Neural cell (in vitro differentiated cells): ENCODE data around the gene DENND1A. TPM values are rescaled to one million over a fixed set of nuclear protein-coding genes. Genes with fewer than 3 reads are reported as not detected.

Source experiments
- H2AFZ ChIP-seq: fragments of 200-600, 300-800 bp; sonication (generic), shearing (Covaris generic); 2 replicates; pipeline ENCODE4 v1.6.0; 2014; ENCODE audit warnings: low read depth, mild to moderate bottlenecking, antibody characterized with exemption, low read length, moderate library complexity
- H3F3A ChIP-seq: fragments of 200-600 bp; shearing (Covaris generic); 2 replicates; pipeline ENCODE4 v1.6.1; 2016; ENCODE audit warnings: mild to moderate bottlenecking, moderate library complexity, mixed read lengths, antibody characterized with exemption, low read length; ENCODE audit not compliant: insufficient read depth, poor library complexity, severe bottlenecking
- H3K27ac ChIP-seq: fragments of 200-600, 300-800 bp; sonication (generic), shearing (Covaris generic); 2 replicates; pipeline ENCODE4 v1.5.1; 2014; ENCODE audit warnings: mild to moderate bottlenecking, low read length, moderate library complexity
- H3K27me3 ChIP-seq: fragments of 300-800, 200-600 bp; sonication (generic), shearing (Covaris generic); 2 replicates; pipeline ENCODE4 v1.6.0; 2014; ENCODE audit warnings: mild to moderate bottlenecking, low read depth, low read length, moderate library complexity; ENCODE audit not compliant: insufficient read depth
- H3K36me3 ChIP-seq: fragments of 300-800, 200-600 bp; sonication (generic), shearing (Covaris generic); 2 replicates; pipeline ENCODE4 v1.5.1; 2014; ENCODE audit warnings: mild to moderate bottlenecking, antibody characterized with exemption, low read length, moderate library complexity; ENCODE audit not compliant: insufficient read depth
- H3K4me2 ChIP-seq: fragments of 300-800, 200-600 bp; sonication (generic), shearing (Covaris generic); 2 replicates; pipeline ENCODE4 v1.6.0; 2014; ENCODE audit warnings: mild to moderate bottlenecking, low read length
- H3K4me3 ChIP-seq: fragments of 300-800, 200-600 bp; sonication (generic), shearing (Covaris generic); 2 replicates; pipeline ENCODE4 v1.5.1; 2014; ENCODE audit warnings: mild to moderate bottlenecking, low read length, moderate library complexity
- H3K79me2 ChIP-seq: fragments of 200-600 bp; shearing (Covaris generic); replicated peaks from 2 replicates; pipeline ENCODE4 v1.6.0; 2014; ENCODE audit warnings: mild to moderate bottlenecking, low read length, moderate library complexity; ENCODE audit not compliant: insufficient read depth
- H3K9ac ChIP-seq: fragments of 300-800, 200-600 bp; sonication (generic), shearing (Covaris generic); 2 replicates; pipeline ENCODE4 v1.6.1; 2016; ENCODE audit warnings: mild to moderate bottlenecking, low read length, mixed read lengths
- H3K9me2 ChIP-seq: fragments of 200-600 bp; shearing (Covaris generic); 2 replicates; pipeline ENCODE4 v1.6.1; 2016; ENCODE audit warnings: mild to moderate bottlenecking, low read length, mixed read lengths; ENCODE audit not compliant: insufficient read depth
- H3K9me3 ChIP-seq: fragments of 200-600, 300-800 bp; sonication (generic), shearing (Covaris generic); 2 replicates; pipeline ENCODE4 v1.6.1; 2016; ENCODE audit warnings: mild to moderate bottlenecking, mixed run types, low read length, moderate library complexity, mixed read lengths
- H4K20me1 ChIP-seq: fragments of 200-600 bp; shearing (Covaris generic); 2 replicates; pipeline ENCODE4 v1.6.1; 2016; ENCODE audit warnings: mild to moderate bottlenecking, mixed run types; ENCODE audit not compliant: insufficient read depth
- EP300 ChIP-seq: fragments of 450-650 bp; conservative IDR thresholded peaks from 2 replicates; pipeline ENCODE4 v1.6.1; 2014; ENCODE audit warnings: antibody characterized with exemption, mild to moderate bottlenecking, moderate library complexity; ENCODE audit not compliant: poor library complexity, severe bottlenecking
- EZH2 ChIP-seq: fragments of 200-600, 300-800 bp; shearing (Covaris generic), sonication (generic); IDR thresholded peaks from 2 replicates; pipeline ENCODE4 v1.6.1; 2014; ENCODE audit warnings: antibody characterized with exemption, low read length, borderline replicate concordance, mild to moderate bottlenecking; ENCODE audit not compliant: insufficient read depth, poor library complexity, severe bottlenecking
- MXI1 ChIP-seq: fragments of 450-650 bp; conservative IDR thresholded peaks from 2 replicates; pipeline ENCODE4 v1.6.1; 2014; ENCODE audit warnings: antibody characterized with exemption, mild to moderate bottlenecking; ENCODE audit not compliant: poor library complexity, severe bottlenecking
- POLR2AphosphoS5 ChIP-seq: IDR thresholded peaks from 2 replicates; pipeline ENCODE4 v1.6.1; 2012
- RAD21 ChIP-seq: fragments of 450-650 bp; conservative IDR thresholded peaks from 2 replicates; pipeline ENCODE4 v1.6.1; 2014; ENCODE audit warnings: antibody characterized with exemption, mild to moderate bottlenecking, moderate library complexity
- REST ChIP-seq: IDR thresholded peaks from 2 replicates; pipeline ENCODE4 v1.6.1; 2012; ENCODE audit warnings: borderline replicate concordance
- SMC3 ChIP-seq: fragments of 450-650 bp; conservative IDR thresholded peaks from 2 replicates; pipeline ENCODE4 v1.6.1; 2014; ENCODE audit warnings: antibody characterized with exemption, mild to moderate bottlenecking, moderate library complexity; ENCODE audit not compliant: poor library complexity
- TAF1 ChIP-seq: IDR thresholded peaks from 2 replicates; pipeline ENCODE4 v1.6.1; 2012; ENCODE audit warnings: low read depth
- polyA plus RNA-seq: library from polyadenylated mRNA; depleted of rRNA; stranded (reverse); fragments of >200 nt; gene quantifications from 2 replicates; pipeline ENCODE4 v1.2.3, GENCODE V29; 2014
- TF ChIP-seq, protein P1 (sequence below): fragments of 450-650 bp; IDR thresholded peaks from 2 replicates; pipeline ENCODE4 v1.5.1; 2014; ENCODE audit warnings: antibody characterized with exemption, mild to moderate bottlenecking, moderate library complexity; ENCODE audit not compliant: poor library complexity, severe bottlenecking

DENND1A gene
- polyA plus RNA-seq, 1 donor from 2014 or later, result 2.3 TPM

- Histone ChIP-seq H2AFZ (no peak overlapping the region), H3K9me2 (no peaks in the 10 kb centered on the region), H3K9me3 (no peaks in the 10 kb centered on the region), H3K4me3 (no peak overlapping the region), H3K27ac (no peak overlapping the region), H3K4me2 (no peak overlapping the region), H3K36me3 (no peaks in the 10 kb centered on the region), H3F3A (no peaks in the 10 kb centered on the region), H3K27me3 (no peaks in the 10 kb centered on the region), H3K79me2 (no peaks in the 10 kb centered on the region), H4K20me1 (no peaks in the 10 kb centered on the region), H3K9ac (no peak overlapping the region)
- TF ChIP-seq EZH2 (no peak), SMC3 (no peak), EP300 (peak; percentile 47), POLR2AphosphoS5 (peak; percentile 91), TAF1 (no peak), RAD21 (no peak), MXI1 (no peak), REST (peak; percentile 31)
- TF ChIP-seq, protein P1, sequence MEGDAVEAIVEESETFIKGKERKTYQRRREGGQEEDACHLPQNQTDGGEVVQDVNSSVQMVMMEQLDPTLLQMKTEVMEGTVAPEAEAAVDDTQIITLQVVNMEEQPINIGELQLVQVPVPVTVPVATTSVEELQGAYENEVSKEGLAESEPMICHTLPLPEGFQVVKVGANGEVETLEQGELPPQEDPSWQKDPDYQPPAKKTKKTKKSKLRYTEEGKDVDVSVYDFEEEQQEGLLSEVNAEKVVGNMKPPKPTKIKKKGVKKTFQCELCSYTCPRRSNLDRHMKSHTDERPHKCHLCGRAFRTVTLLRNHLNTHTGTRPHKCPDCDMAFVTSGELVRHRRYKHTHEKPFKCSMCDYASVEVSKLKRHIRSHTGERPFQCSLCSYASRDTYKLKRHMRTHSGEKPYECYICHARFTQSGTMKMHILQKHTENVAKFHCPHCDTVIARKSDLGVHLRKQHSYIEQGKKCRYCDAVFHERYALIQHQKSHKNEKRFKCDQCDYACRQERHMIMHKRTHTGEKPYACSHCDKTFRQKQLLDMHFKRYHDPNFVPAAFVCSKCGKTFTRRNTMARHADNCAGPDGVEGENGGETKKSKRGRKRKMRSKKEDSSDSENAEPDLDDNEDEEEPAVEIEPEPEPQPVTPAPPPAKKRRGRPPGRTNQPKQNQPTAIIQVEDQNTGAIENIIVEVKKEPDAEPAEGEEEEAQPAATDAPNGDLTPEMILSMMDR, result no peak
Observed at GRCh38 chr9:123420592-123421111, 509.3 kb downstream of the DENND1A start.

DNA sequence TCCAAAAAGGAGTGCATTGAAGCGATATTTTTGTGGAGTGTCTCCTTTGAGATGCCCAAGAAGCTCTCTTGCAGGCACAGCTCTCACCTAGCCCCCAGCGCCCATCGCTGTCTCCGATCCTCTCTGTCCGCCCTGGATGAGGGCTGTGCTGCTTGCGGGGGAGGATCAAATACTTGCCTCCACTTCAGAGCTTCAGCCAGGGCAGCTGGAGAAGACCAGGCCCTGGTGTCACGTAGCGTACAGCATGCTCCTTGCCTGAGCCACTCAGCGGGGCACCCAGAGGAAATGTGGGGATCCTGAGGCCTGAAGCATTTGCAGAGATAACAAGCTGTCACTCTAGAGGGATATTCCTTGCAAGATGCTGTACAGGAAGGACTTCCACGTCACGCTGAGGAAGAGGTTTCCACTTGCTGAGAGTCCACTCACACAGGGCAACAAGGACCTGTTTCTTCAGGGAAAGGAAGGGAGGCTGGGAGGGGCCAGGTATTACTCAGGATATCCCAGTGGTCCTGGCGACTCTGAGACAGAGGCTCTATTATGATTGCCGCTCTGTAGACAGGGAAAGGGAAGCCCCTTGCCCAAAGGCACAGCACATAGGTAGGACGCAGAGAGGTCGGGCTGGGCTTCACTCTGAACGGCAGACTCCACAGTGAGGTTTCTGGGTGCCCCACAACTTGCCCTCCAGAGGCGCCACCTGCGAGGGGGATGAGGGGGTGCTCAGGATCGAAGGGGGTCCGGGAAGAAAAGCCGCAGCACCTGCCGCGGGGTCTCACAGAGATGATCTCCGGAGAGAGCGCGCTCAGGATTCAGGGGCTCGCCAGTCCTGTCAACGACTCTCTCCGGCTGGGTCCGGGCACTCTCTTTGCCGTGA is 510.0 kb downstream of the DENND1A start:
- TF ChIP-seq SMC3 (no peak), RAD21 (no peak), EZH2 (no peak), TAF1 (no peak), EP300 (no peak)
- TF ChIP-seq, protein P1, result no peak
- no peak overlapping the region for H3K27ac ChIP-seq

More for the DNA sequence above, 510.0 kb downstream of the DENND1A start:
- Histone ChIP-seq H3K4me3 (no peak overlapping the region), H3K9ac (no peak overlapping the region), H3K9me2 (no peaks in the 10 kb centered on the region), H3F3A (no peaks in the 10 kb centered on the region), H4K20me1 (no peaks in the 10 kb centered on the region), H3K4me2 (no peak overlapping the region), H3K9me3 (no peaks in the 10 kb centered on the region), H3K36me3 (no peaks in the 10 kb centered on the region), H3K27me3 (no peaks in the 10 kb centered on the region), H2AFZ (no peak overlapping the region), H3K79me2 (no peaks in the 10 kb centered on the region)
